ENCODE data around the gene DYNC2I2. TPM values are rescaled to one million over a fixed set of nuclear protein-coding genes. Genes with fewer than 3 reads are reported as not detected.

The DYNC2I2 gene
- total and polyA plus RNA-seq, 5 donors from 2014 or later: 2.3 to 10.2 (median 3.6) TPM

Other genes with a start within 250 kb of the DYNC2I2 start
- 0.12 TPM for gene CERCAM, start 236.0 kb downstream of the DYNC2I2 start, total RNA-seq
- gene CERCAM, start 236.0 kb downstream of the DYNC2I2 start, polyA plus RNA-seq: not detected
- gene ODF2, start 200.8 kb downstream of the DYNC2I2 start, total RNA-seq: 31.9 TPM
- 10 to 100 TPM; 12.9 to 19.8 (median 13.8) TPM for gene ODF2, start 200.8 kb downstream of the DYNC2I2 start, polyA plus RNA-seq
- gene GLE1, start 152.1 kb downstream of the DYNC2I2 start, total RNA-seq: 16.7 TPM
- gene GLE1, start 152.1 kb downstream of the DYNC2I2 start, polyA plus RNA-seq: 10 to 100 TPM; 24.9 to 34.1 (median 31.5) TPM
- 769 TPM for gene SPTAN1, start 104.3 kb downstream of the DYNC2I2 start, total RNA-seq
- gene SPTAN1, start 104.3 kb downstream of the DYNC2I2 start, polyA plus RNA-seq: 10 to 100 TPM; 79.8 to 86.2 (median 83.2) TPM
- gene SET, start 32.4 kb upstream of the DYNC2I2 start, total RNA-seq: 226 TPM
- 100 to 1,000 TPM; 123 to 200 (median 154) TPM for gene SET, start 32.4 kb upstream of the DYNC2I2 start, polyA plus RNA-seq
- gene PKN3, start 45.7 kb upstream of the DYNC2I2 start, total RNA-seq: 2.6 TPM
- under 1 TPM in 3 of 4 donors, not detected in 1; 0.69 to 0.96 (median 0.70) TPM for gene PKN3, start 45.7 kb upstream of the DYNC2I2 start, polyA plus RNA-seq
- gene ZDHHC12, start 67.3 kb upstream of the DYNC2I2 start, total RNA-seq: 25.1 TPM
- gene ZDHHC12, start 67.3 kb upstream of the DYNC2I2 start, polyA plus RNA-seq: 10 to 100 TPM; 49.4 to 59.8 (median 54.3) TPM
- 44.7 TPM for gene ZER1, start 115.1 kb upstream of the DYNC2I2 start, total RNA-seq
- gene ZER1, start 115.1 kb upstream of the DYNC2I2 start, polyA plus RNA-seq: 10 to 100 TPM; 31.9 to 44.2 (median 37.1) TPM
- 24.3 TPM for gene TBC1D13, start 130.4 kb upstream of the DYNC2I2 start, total RNA-seq
- gene TBC1D13, start 130.4 kb upstream of the DYNC2I2 start, polyA plus RNA-seq: 10 to 100 TPM; 13.3 to 18.8 (median 16.8) TPM
- 9.6 TPM for gene ENDOG, start 161.7 kb upstream of the DYNC2I2 start, total RNA-seq
- gene ENDOG, start 161.7 kb upstream of the DYNC2I2 start, polyA plus RNA-seq: 10 to 100 TPM; 15.6 to 20.6 (median 19.2) TPM
- 36.1 TPM for gene SPOUT1, start 172.9 kb upstream of the DYNC2I2 start, total RNA-seq
- 10 to 100 TPM; 43.0 to 77.7 (median 62.6) TPM for gene SPOUT1, start 172.9 kb upstream of the DYNC2I2 start, polyA plus RNA-seq
- gene KYAT1, start 225.1 kb upstream of the DYNC2I2 start, total RNA-seq: 8.2 TPM
- 10 to 100 TPM; 11.3 to 15.7 (median 11.6) TPM for gene KYAT1, start 225.1 kb upstream of the DYNC2I2 start, polyA plus RNA-seq
- 39.7 TPM for gene LRRC8A, start 225.3 kb upstream of the DYNC2I2 start, total RNA-seq
- gene LRRC8A, start 225.3 kb upstream of the DYNC2I2 start, polyA plus RNA-seq: 10 to 100 TPM; 29.3 to 35.0 (median 31.3) TPM

Measured in CD4-positive, CD25-positive, alpha-beta regulatory T cell (primary cell).